ENCODE data around the gene POLD4. TPM values are rescaled to one million over a fixed set of nuclear protein-coding genes. Genes with fewer than 3 reads are reported as not detected.

The POLD4 gene
- total RNA-seq, 6 donors from 2014 or later = 55.5 to 173 (median 106) TPM

GRCh38 chr11:67389477-67389876 is 36.1 kb upstream of the POLD4 start:
- H3K4me1 ChIP-seq = peaks cover 16 to 40% (median 20%) of the 10 kb centered on the region in 4 donors
- WGBS, 2 donors = 60 to 62% methylated on average over 4 to 6 of the region's 6 CpGs
- no peak overlapping the region for H3K27ac ChIP-seq
- no peak for ATAC-seq (ENCODE audit: low FRiP score in 2 of 2)
- no peak overlapping the region for H3K4me3 ChIP-seq
- DNase-seq = no peak
- peaks cover 0 to 6% (median 0%) of the 10 kb centered on the region in 4 donors for H3K36me3 ChIP-seq
- H3K9me3 ChIP-seq = no peaks in the 10 kb centered on the region
- peak in 5 of 6 experiments; percentile 36 to 58 (median 43) for TF ChIP-seq CTCF (IDR thresholded peaks at IDR 0.05)
- no peak for TF ChIP-seq POLR2A (IDR thresholded peaks at IDR 0.05)
- no peaks in the 10 kb centered on the region for H3K27me3 ChIP-seq

DNA sequence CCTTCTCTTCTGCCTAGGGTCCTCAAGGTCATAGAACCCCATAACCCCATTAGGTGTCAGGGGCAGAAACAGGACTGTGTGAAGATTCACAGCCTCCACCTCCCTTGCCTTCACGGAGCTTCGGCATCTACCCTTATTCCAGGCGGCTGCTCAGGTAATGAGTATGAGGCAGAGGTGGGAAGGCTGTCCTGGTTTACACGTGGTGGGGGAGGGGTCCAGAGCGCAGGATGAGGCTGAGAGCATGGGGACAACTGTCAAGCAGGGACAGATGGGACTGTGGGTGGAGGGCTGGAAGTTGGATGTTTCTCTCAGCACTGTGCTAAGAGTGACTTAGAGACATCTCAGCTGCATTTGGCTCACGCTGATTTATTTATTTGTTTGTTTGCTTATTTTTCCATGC is 34.2 kb upstream of the POLD4 start:
- WGBS, 2 donors = 56 to 70% methylated on average over 6 of the region's 6 CpGs
- H3K9me3 ChIP-seq = no peaks in the 10 kb centered on the region
- H3K4me3 ChIP-seq = no peak overlapping the region
- no peak overlapping the region for H3K27ac ChIP-seq
- no peaks in the 10 kb centered on the region for H3K36me3 ChIP-seq
- no peak for TF ChIP-seq POLR2AphosphoS5 (IDR thresholded peaks at IDR 0.05)
- no peaks in the 10 kb centered on the region for H3K27me3 ChIP-seq
- DNase-seq (no peak), ATAC-seq (ENCODE audit: low FRiP score in 2 of 2) (no peak)
- H3K4me1 ChIP-seq = peaks cover 12 to 31% (median 16%) of the 10 kb centered on the region in 4 donors

- H3K4me3 ChIP-seq = no peak overlapping the region
- no peaks in the 10 kb centered on the region for H3K36me3 ChIP-seq
- no peaks in the 10 kb centered on the region for H3K9me3 ChIP-seq
- no peak for DNase-seq
- no peak overlapping the region for H3K27ac ChIP-seq
- TF ChIP-seq POLR2AphosphoS5 (IDR thresholded peaks at IDR 0.05) = no peak
- no peak for TF ChIP-seq POLR2A (IDR thresholded peaks at IDR 0.05)
- TF ChIP-seq CTCF (IDR thresholded peaks at IDR 0.05) = no peak
- TF ChIP-seq EP300 (IDR thresholded peaks at IDR 0.05) = no peak
- peaks cover 12 to 32% (median 17%) of the 10 kb centered on the region in 4 donors for H3K4me1 ChIP-seq
- H3K27me3 ChIP-seq = no peaks in the 10 kb centered on the region
- 29 to 31% methylated on average over 8 to 9 of the region's 9 CpGs for WGBS, 2 donors
- no peak for ATAC-seq (ENCODE audit: low FRiP score in 2 of 2)
These were observed 33.7 kb upstream of the POLD4 start for GRCh38 chr11:67387069-67387468.

GRCh38 chr11:67384851-67385366 is 31.6 kb upstream of the POLD4 start:
- WGBS, 2 donors = 56% methylated on average over 3 of the region's 3 CpGs; no CpG with 5 or more reads in 1 of the 2 donors
- no peaks in the 10 kb centered on the region for H3K27me3 ChIP-seq
- peaks cover 3 to 29% (median 9%) of the 10 kb centered on the region in 4 donors for H3K4me1 ChIP-seq
- TF ChIP-seq CTCF (IDR thresholded peaks at IDR 0.05) (no peak), POLR2AphosphoS5 (IDR thresholded peaks at IDR 0.05) (no peak)
- no peaks in the 10 kb centered on the region for H3K9me3 ChIP-seq
- H3K4me3 ChIP-seq = no peak overlapping the region
- no peak for ATAC-seq (ENCODE audit: low FRiP score in 2 of 2)
- no peak overlapping the region for H3K27ac ChIP-seq
- H3K36me3 ChIP-seq = no peaks in the 10 kb centered on the region
- DNase-seq = no peak

DNA sequence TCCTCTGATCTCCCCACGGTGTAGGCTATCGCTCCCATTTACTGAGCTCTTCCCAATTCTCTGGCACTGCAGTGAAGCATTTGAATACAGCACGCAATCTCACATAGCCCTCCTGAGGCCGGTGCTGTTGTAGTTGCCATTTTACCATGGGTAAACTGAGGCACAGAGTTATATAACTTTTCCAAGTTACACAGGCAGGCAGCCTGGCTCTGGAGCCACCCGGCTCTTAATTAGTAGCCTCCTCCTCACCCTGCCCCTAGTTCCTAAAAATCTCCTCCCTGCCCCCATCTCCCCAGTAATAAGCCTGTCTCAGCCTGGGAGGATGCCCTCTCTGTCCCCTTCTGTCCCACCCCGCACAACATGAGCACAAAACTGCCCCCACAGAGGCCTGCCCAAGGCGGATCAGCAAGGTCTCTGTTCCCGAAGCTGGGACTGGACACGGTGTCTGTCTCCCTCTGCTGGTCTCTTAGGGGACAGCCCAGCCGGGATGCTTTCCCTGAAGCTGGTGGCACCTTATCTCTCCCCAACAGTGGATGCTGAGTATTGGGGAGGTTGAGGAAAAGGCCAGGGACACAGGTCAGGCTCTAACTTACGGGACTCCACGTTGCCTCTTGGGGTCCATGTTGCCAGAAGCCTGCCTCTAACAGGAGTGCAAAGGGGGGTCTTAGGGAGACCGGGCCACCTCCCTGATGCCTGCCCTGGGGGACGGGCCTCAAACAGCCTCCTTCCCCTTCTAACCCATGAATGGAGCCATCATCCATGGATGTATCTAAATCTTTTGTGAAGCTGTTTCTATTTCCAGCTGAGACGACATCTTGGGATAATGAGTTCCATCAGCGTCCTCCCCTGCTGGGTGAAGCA is 29.2 kb upstream of the POLD4 start:
- no peak for TF ChIP-seq POLR2A (IDR thresholded peaks at IDR 0.05)
- TF ChIP-seq EP300 (IDR thresholded peaks at IDR 0.05) = no peak
- peak; percentile 91 to 97 (median 96) for TF ChIP-seq CTCF (IDR thresholded peaks at IDR 0.05)
- TF ChIP-seq POLR2AphosphoS5 (IDR thresholded peaks at IDR 0.05) = no peak
- no peak overlapping the region for H3K27ac ChIP-seq
- H3K4me1 ChIP-seq = peaks cover 3 to 25% (median 9%) of the 10 kb centered on the region in 4 donors
- DNase-seq (peak in 1 of 2 donors; percentile 87), ATAC-seq (ENCODE audit: low FRiP score in 2 of 2) (peak; percentile 87 to 92)
- H3K36me3 ChIP-seq = no peaks in the 10 kb centered on the region
- H3K9me3 ChIP-seq = no peaks in the 10 kb centered on the region
- H3K27me3 ChIP-seq = no peaks in the 10 kb centered on the region
- no peak overlapping the region for H3K4me3 ChIP-seq
- WGBS, 2 donors = 43 to 46% methylated on average over 12 to 16 of the region's 16 CpGs

Data from upper lobe of left lung (tissue), 6 donors.